ENCODE measurements around the gene H19. TPM values are rescaled to one million over a fixed set of nuclear protein-coding genes. Genes with fewer than 3 reads are reported as not detected.

H19 gene
- total RNA-seq: under 1 TPM; 0.33 to 0.34 TPM

GRCh38 chr11:1997755-1998154, at the start of gene H19:
Gene H19, minus strand, starts transcription at chr11:1997842.

DNA sequence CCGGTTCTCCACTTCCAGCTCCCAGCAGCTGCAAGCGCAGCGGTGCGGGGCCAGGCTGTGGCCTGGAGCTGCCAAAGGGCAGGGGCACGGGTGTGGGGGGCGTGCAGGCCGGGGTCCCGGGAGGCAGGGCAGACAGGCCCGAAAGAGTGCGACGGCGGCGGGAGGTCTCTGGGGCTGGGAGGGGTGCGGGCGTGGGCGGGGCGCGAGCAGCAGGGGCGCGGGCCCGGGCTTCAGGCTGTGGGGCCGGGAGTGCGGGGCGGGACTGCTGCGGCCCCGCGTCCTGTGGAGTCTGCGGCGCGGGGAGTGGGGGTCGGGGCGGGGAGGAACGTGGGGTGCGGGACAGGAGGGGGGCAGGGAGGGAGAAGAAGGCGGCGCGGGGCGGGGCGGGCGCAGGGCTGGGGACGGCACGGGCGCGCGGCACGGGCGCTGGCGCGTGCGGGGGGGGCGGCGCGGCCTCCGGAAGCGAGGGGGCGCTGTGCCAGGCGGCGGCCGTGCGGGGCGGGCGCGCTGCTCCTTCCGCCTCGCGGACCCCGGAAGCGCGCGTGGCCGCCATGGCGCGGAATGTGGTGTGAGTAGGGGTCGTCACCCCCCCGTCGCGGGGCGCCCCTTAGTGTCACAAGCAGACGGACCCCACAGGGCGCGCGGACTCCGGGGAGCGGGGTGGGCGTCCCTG, 50.7 kb downstream of the H19 start, which contains the start of gene MRPL23:
Gene MRPL23, plus strand, starts transcription at position 521 of the 673 bp plus-strand sequence. Its CDS starts 31 bp downstream, at position 552.

Small RNA genes lying within 50 kb of the gene (small RNA-seq; reads per million reads assigned to genes)
- gene RF01972: 0 reads per million in 2 donors
- gene RF01973: 0 reads per million in 2 donors

Other genes starting within 250 kb of the H19 start
- under 1 TPM; 0.33 to 0.69 TPM for gene IFITM10, start 247.2 kb downstream of the H19 start, total RNA-seq
- gene CTSD, start 233.9 kb downstream of the H19 start, total RNA-seq: 100 to 1,000 TPM; 285 to 356 TPM
- gene SYT8, start 162.9 kb downstream of the H19 start, total RNA-seq: under 1 TPM in 1 of 2 donors, not detected in 1; under 0.01 TPM
- gene TNNI2, start 158.9 kb downstream of the H19 start, total RNA-seq: not detected
- gene LSP1, start 144.8 kb downstream of the H19 start, total RNA-seq: not detected
- not detected for gene PRR33, start 105.9 kb downstream of the H19 start, total RNA-seq
- not detected for gene TNNT3, start 78.1 kb downstream of the H19 start, total RNA-seq
- gene MRPL23, start 50.5 kb downstream of the H19 start, total RNA-seq: 100 to 1,000 TPM; 165 to 167 TPM
- under 1 TPM; under 0.01 to 0.33 TPM for gene IGF2, start 141.5 kb upstream of the H19 start, total RNA-seq
- not detected for gene INS, start 163.4 kb upstream of the H19 start, total RNA-seq
- not detected for gene TH, start 174.0 kb upstream of the H19 start, total RNA-seq

Measured in melanocyte of skin (primary cell).